ENCODE data around the gene TSPO2. TPM values are rescaled to one million over a fixed set of nuclear protein-coding genes. Genes with fewer than 3 reads are reported as not detected.

TSPO2 gene
- total RNA-seq, 1 experiment from 2014 or later = not detected

DNA sequence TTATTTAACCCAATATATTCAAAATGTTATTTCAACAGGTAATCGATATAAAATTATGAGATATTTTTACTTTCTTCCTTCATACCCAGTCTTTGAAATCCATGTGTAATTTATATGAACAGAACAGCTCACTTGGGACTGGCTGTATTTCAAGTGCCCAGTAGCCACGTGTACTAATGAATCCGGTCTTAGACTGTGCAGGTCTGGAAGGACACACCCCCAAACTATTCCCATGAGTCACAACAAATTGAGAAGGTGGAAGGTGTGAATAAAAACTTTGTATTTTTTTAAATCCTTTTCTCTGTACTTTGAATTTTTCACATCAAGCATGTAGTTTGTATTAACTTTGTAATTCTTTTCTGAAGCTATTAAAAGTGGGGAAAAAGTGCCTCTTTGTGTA is 6.1 kb upstream of the TSPO2 start:
- H3K79me2 ChIP-seq (ENCODE audit: insufficient read depth, low read length) = no peaks in the 10 kb centered on the region
- H4K20me1 ChIP-seq (ENCODE audit: insufficient read depth) = no peaks in the 10 kb centered on the region
- CTCF ChIA-PET = interaction anchor here (0.8 to 1.7 kb wide), 5 partner anchors 8 to 36 kb away, joined by 3 to 16 read pairs (median 3); partner anchors contain the start of genes NFYA and OARD1
- H3K4me3 ChIP-seq (replicated peaks in 1 of 2; ENCODE audit: low read depth in 1 of 2, low read length in 2 of 2) = no peak overlapping the region
- ATAC-seq (peak; percentile 37; the same call in 1 of the 2 replicates), DNase-seq (ENCODE audit: low read depth, low spot score) (peak; percentile 19)
- H3K27me3 ChIP-seq (ENCODE audit: insufficient read depth, low read length) = no peaks in the 10 kb centered on the region
- intact Hi-C loops (cut with micrococcal nuclease) = no loop called here
- no peak overlapping the region for H3K27ac ChIP-seq (ENCODE audit: low read depth, low read length)
- no TSS peak for BruUV-seq (replicated peaks)
- H2AFZ ChIP-seq (ENCODE audit: low read depth, low read length, poor library complexity, severe bottlenecking) = no peak overlapping the region
- H3K36me3 ChIP-seq (ENCODE audit: control insufficient read depth in 1 of 2, insufficient read depth in 2 of 2, low read length in 2 of 2) = no peaks in the 10 kb centered on the region
- no peak overlapping the region for H3K4me2 ChIP-seq (ENCODE audit: low read length)
- RAD21 ChIA-PET (ENCODE audit: low non-redundant PET in 1 of 2, low total read pairs in 2 of 2, uncharacterized antibody in 2 of 2, unreplicated experiment in 2 of 2) = no interaction called here
- POLR2A ChIA-PET = interaction anchor here (1.1 kb wide), 1 partner anchor 8 kb away, joined by 5 read pairs; no protein-coding TSS in a partner anchor
- TF ChIP-seq ZBTB33 (IDR thresholded peaks at IDR 0.05; ENCODE audit: extremely low read depth, insufficient replicate concordance, low read length) (no peak), ZNF274 (IDR thresholded peaks at IDR 0.05; ENCODE audit: low read depth, low read length) (no peak), CTCF (IDR thresholded peaks at IDR 0.05 in 2 of 3, conservative IDR thresholded peaks at IDR 0.05 in 1 of 3; ENCODE audit: borderline replicate concordance in 1 of 3, insufficient read depth in 1 of 3, low read depth in 2 of 3, low read length in 2 of 3) (no peak), SRF (IDR thresholded peaks at IDR 0.05; ENCODE audit: low read depth) (no peak), RAD21 (IDR thresholded peaks at IDR 0.05; ENCODE audit: low read depth) (no peak), YY1 (IDR thresholded peaks at IDR 0.05; ENCODE audit: extremely low read depth, insufficient replicate concordance, low read depth, low read length) (no peak), CEBPB (IDR thresholded peaks at IDR 0.05; ENCODE audit: low read depth) (no peak), REST (IDR thresholded peaks at IDR 0.05; ENCODE audit: low read depth) (no peak), SIN3A (IDR thresholded peaks at IDR 0.05; ENCODE audit: low read depth) (0 out of 2 replicates have a peak, but pooled peaks have one; percentile 13), EZH2 (IDR thresholded peaks at IDR 0.05) (no peak), JUND (IDR thresholded peaks at IDR 0.05) (no peak), EZH2phosphoT487 (IDR thresholded peaks at IDR 0.05; ENCODE audit: borderline replicate concordance) (no peak)
- TF ChIP-seq, protein P1, sequence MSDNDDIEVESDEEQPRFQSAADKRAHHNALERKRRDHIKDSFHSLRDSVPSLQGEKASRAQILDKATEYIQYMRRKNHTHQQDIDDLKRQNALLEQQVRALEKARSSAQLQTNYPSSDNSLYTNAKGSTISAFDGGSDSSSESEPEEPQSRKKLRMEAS (IDR thresholded peaks at IDR 0.05) = peak; percentile 87
- no peaks in the 10 kb centered on the region for H3K9me2 ChIP-seq (ENCODE audit: insufficient read depth)
- H3K9me3 ChIP-seq (ENCODE audit: control insufficient read depth in 1 of 2, insufficient read depth in 1 of 2, low read depth in 1 of 2, low read length in 2 of 2) = no peaks in the 10 kb centered on the region
- no peak overlapping the region for H3K9ac ChIP-seq (ENCODE audit: low read length)
- peaks cover 23 to 39% of the 10 kb centered on the region in 2 experiments; a peak in 3 of 4 replicates for H3K4me1 ChIP-seq (ENCODE audit: control insufficient read depth in 1 of 2, insufficient read depth in 2 of 2, low read length in 2 of 2)
